ENCODE data around the gene TMEM171.

TMEM171 gene

DNA sequence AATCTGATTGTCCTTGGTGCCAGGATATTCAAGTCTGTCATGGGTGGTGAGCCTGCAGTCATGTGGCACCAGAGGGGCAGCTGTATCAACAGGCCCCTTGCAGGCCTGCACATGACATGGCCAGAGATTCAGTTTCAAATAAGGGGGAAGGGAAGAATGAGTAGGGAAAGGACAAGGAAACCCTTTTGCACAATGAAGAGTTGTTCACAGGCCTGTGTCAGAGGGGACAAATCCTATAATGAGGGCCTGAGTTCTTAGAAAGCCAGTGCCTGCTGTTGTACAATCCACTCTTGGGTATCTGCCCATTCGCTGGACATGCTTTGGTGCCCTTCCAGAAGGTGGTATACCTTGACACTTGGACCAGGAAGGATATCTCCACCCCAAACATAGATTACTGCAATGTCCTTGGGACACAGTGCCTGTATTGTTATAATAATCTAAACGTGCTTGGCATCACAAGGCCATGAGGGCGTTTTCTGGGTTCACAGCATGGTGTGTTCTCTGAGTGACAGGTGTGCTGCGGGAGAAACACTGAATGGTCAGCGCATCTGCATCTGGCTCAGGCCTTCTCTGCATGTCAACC, 1.9 kb upstream of the TMEM171 start:
- DNase-seq (ENCODE audit: low read depth, low spot score), result no peak
- H3K4me3 ChIP-seq (ENCODE audit: low read length), result no peak overlapping the region

- DNase-seq (ENCODE audit: low read depth, low spot score), result no peak
These were observed 771 bp upstream of the TMEM171 start for GRCh38 chr5:73119451-73120157.

DNA sequence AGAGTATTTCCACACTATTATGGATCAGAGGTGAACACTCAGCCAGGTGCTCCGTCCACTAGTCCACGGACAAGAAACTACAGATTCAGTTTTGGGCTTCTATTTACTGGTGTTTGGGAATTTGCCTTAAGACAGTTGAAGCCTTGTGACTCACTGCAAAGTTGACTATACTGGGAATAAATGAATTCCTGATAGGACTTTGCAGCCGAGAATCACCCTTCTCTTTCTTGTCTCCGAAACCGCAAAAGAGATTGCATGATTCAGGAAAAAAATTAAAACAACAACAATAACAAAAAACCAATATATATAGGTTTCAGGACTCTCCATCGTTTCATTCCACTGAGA, 716 bp downstream of the TMEM171 start:
- no peak overlapping the region for H3K4me3 ChIP-seq (ENCODE audit: low read length)

More at GRCh38 chr5:73119451-73120157, 771 bp upstream of the TMEM171 start:
- no peak overlapping the region for H3K4me3 ChIP-seq (ENCODE audit: low read length)

DNA sequence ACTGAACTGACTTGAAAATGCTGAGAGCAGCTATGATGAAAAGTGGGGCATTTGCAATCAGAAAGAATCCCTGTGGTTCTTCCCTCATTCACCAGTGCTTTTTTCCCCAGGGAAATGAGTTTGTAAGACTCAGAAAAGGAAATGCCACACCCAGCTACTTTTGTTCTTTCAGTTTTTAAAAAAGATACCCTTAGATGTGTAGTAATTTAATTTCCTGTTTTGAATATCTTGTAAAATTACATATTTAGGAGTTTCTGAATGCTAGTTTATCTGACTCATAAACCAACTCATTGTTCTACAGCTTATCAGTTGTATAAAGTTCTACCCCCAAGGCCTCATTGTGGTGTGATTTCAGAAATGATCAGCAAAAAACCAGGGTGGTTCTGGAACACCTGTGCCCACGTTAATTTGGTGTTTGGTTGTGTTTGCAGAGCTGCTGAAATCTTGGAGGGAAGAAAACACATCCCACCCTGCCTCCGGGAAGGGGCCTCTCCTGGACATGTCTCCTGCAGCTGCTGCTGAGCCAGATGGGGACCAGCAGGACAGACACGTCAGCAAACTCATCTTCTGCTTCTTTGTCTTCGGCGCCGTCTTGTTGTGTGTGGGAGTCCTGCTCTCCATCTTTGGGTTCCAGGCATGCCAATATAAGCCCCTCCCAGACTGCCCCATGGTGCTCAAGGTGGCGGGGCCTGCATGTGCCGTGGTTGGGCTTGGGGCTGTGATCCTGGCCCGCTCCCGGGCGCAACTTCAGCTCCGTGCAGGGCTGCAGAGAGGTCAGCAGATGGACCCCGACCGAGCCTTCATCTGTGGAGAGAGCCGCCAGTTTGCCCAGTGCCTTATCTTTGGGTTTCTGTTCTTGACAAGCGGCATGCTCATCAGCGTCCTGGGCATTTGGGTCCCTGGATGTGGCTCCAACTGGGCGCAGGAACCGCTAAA, 2.8 kb downstream of the TMEM171 start:
- peak; percentile 2 for DNase-seq (ENCODE audit: low read depth, low spot score)
- no peak overlapping the region for H3K4me3 ChIP-seq (ENCODE audit: low read length)

More for the DNA sequence above, 716 bp downstream of the TMEM171 start:
- no peak for DNase-seq (ENCODE audit: low read depth, low spot score)

DNA sequence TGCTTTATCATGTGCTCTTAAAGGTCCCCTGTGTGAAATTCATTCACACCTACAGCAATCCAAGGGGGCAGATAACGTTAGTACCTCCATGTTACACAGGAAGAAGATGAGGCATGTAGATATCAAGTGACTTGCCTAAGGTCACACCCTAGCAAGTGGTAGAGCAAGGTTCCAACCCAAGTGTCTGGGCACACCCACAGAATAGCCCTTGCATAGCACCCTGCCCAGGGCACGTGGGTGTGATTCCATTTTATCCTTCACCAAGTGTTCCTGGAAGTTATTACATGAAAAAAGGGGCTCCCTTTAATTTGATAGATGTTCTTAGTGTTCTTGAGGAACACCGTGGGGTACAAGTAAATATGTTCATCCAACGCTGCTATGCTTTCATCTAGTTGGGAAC, 4.9 kb downstream of the TMEM171 start:
- no peak overlapping the region for H3K4me3 ChIP-seq (ENCODE audit: low read length)
- DNase-seq (ENCODE audit: low read depth, low spot score), result no peak

DNA sequence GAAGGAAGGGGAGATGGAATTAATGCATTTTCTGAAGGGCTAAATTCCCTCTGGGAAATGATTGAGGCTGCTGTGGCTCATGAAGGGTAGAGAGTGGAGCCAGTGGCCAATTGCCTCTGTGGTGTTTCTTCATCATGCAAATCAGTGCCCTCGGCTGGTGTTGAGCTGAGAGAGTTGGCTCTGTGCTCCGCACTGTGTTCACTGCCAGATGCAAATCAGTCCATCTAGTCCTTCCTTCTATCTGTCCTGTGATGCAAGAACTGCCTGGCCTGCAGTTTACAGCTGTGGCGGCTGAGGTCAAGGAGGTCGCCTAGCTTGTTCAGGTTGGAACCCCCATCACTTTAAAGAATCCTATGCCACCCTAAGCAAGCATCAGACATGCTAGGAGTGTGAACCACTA, 6.0 kb downstream of the TMEM171 start:
- no peak for DNase-seq (ENCODE audit: low read depth, low spot score)

DNA sequence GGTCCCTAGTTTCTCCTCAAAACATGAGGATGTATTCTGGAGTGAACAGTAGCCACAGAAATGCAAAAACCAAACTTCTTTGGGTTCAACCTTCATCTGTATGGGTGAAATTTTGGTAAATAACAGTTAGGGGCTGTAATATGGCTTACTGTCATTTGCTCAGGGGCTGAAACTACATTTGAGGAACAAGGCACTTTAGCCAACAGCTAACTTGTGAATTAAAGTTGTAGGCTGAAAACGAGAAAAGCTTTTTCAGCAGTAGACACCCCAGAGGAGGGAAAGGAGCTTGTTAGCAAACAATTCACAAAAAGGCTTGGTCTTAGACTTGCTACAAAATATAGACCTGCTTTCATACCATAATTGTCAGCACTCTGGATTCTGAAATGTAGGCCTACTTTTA, 6.6 kb downstream of the TMEM171 start:
- no peak overlapping the region for H3K4me3 ChIP-seq (ENCODE audit: low read length)
- DNase-seq (ENCODE audit: low read depth, low spot score), result no peak

More for the DNA sequence above, 6.0 kb downstream of the TMEM171 start:
- no peak overlapping the region for H3K4me3 ChIP-seq (ENCODE audit: low read length)

- no peak overlapping the region for H3K4me3 ChIP-seq (ENCODE audit: low read length)
- peak; percentile 5 for DNase-seq (ENCODE audit: low read depth, low spot score)
These were observed 8.8 kb downstream of the TMEM171 start for GRCh38 chr5:73129143-73129542.

DNA sequence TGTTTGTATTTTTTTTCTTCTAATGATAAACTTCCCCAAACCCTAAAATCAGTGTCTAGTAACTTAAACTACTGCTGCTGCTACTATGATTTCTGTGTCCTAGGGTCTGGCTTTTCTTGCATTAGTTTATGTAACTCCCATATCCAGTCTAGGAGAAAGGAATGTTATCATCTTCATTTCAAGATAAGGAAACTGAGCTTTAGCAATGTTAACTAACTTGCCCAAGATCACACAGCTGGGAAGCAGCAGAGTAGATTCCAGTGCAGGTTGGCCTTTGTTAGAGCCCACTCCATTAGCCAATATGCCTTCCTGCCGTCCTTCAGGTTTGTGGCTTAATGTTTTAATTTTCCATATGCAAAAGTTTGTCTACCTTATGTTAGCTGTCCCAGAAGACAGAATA, 10.4 kb downstream of the TMEM171 start:
- DNase-seq (ENCODE audit: low read depth, low spot score), result no peak
- H3K4me3 ChIP-seq (ENCODE audit: low read length), result no peak overlapping the region

GRCh38 chr5:73131711-73132425, 11.5 kb downstream of the TMEM171 start:
- no peak for DNase-seq (ENCODE audit: low read depth, low spot score)
- H3K4me3 ChIP-seq (ENCODE audit: low read length), result no peak overlapping the region

GRCh38 chr5:73132759-73133158, 12.4 kb downstream of the TMEM171 start:
- no peak for DNase-seq (ENCODE audit: low read depth, low spot score)
- no peak overlapping the region for H3K4me3 ChIP-seq (ENCODE audit: low read length)

GRCh38 chr5:73135021-73135420, 14.6 kb downstream of the TMEM171 start:
- DNase-seq (ENCODE audit: low read depth, low spot score), result no peak
- H3K4me3 ChIP-seq (ENCODE audit: low read length), result no peak overlapping the region

GRCh38 chr5:73135429-73136054, 15.2 kb downstream of the TMEM171 start:
- no peak overlapping the region for H3K4me3 ChIP-seq (ENCODE audit: low read length)
- peak; percentile 33 for DNase-seq (ENCODE audit: low read depth, low spot score)

DNA sequence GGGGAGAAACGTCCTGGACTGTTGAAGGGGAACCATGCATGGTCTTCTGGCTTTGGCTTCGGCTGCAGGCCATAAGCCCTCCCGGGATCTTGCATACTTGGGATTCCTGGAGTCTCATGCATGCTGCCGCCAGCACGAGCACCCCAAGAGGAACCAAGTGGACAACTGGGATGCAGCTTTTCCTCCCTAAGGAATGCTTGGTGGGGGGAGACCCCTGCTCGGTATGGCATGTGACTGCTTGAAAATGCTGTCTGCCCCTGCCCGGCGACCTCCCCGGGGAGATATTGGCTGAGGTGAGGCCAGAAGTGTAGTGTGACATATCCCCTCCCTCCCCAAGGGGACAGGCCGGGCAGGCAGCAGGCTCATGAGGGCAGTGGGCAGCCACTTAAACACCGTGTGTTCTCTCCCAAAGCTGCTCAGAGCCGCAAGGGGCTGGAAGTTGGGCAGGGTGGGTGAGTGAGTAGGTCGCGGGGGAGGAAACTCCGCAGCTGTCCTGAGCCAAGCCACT, 15.7 kb downstream of the TMEM171 start:
- H3K4me3 ChIP-seq (ENCODE audit: low read length), result no peak overlapping the region
- no peak for DNase-seq (ENCODE audit: low read depth, low spot score)

GRCh38 chr5:73137563-73138530, 17.5 kb downstream of the TMEM171 start:
- no peak overlapping the region for H3K4me3 ChIP-seq (ENCODE audit: low read length)
- DNase-seq (ENCODE audit: low read depth, low spot score), result no peak

DNA sequence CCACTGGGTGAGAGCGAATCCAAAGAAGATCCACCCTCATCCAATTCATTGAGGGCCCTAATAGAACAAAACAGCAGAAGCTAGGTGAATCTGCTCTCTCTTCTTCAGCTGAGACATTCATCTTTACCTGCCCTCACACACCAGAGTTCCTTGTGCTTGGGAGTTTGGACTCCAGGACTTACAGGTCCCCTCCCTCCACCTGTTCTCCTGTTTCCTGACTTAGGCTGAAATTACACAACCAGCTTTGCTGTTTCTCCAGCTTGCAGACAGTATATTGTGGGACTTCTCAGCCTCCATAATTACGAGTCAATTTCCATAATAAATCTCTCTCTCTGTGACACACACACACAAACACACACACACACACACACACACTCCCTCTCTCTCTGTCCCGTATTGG, 19.1 kb downstream of the TMEM171 start:
- H3K4me3 ChIP-seq (ENCODE audit: low read length), result no peak overlapping the region
- no peak for DNase-seq (ENCODE audit: low read depth, low spot score)

GRCh38 chr5:73140801-73141200, 20.4 kb downstream of the TMEM171 start:
- no peak for DNase-seq (ENCODE audit: low read depth, low spot score)
- H3K4me3 ChIP-seq (ENCODE audit: low read length), result no peak overlapping the region

GRCh38 chr5:73142035-73142434, 21.7 kb downstream of the TMEM171 start:
- no peak overlapping the region for H3K4me3 ChIP-seq (ENCODE audit: low read length)
- DNase-seq (ENCODE audit: low read depth, low spot score), result no peak
